Lower lobe of right lung (tissue), 2 donors: ENCODE results near the gene CPXM2. TPM values are rescaled to one million over a fixed set of nuclear protein-coding genes. Genes with fewer than 3 reads are reported as not detected.

ENCODE experiments used
- ATAC-seq, 2 donors: fragments of 200-7000 bp; cut with Tn5 transposase; one replicate each; pipeline ENCODE4 v1.9.1; 2020 to 2022; ENCODE audit warnings: mild to moderate bottlenecking in 2 of 2, moderate library complexity in 2 of 2
- DNase-seq: peaks from one replicate; pipeline ENCODE4 v3.0.0-alpha.2; 2020
- H3K27ac ChIP-seq: fragments of 200-600 bp; one replicate; pipeline ENCODE4 v1.8.0; 2022
- H3K27me3 ChIP-seq: fragments of 200-600 bp; one replicate; pipeline ENCODE4 v1.8.0; 2022; ENCODE audit warnings: low read depth
- H3K36me3 ChIP-seq: fragments of 200-600 bp; one replicate; pipeline ENCODE4 v1.8.0; 2022; ENCODE audit warnings: mild to moderate bottlenecking
- H3K4me1 ChIP-seq: fragments of 200-600 bp; one replicate; pipeline ENCODE4 v1.8.0; 2022
- H3K4me3 ChIP-seq: fragments of 200-600 bp; one replicate; pipeline ENCODE4 v1.8.0; 2022; ENCODE audit warnings: mild to moderate bottlenecking
- H3K9me3 ChIP-seq: fragments of 200-600 bp; one replicate; pipeline ENCODE4 v1.8.0; 2022
- CTCF ChIP-seq: fragments of 200-600 bp; IDR thresholded peaks from one replicate; pipeline ENCODE4 v1.8.0; 2022; ENCODE audit warnings: antibody characterized with exemption, mild to moderate bottlenecking
- intact Hi-C: fragments of 100-400 bp; cut with DNase I; formaldehyde crosslinking; loops from one replicate; pipeline ENCODE4 v1.11.0; 2022
- total RNA-seq: library from RNA; stranded (reverse); fragmentation: NEBNext Ultra II Directional; extraction: Animal tissue kit (Norgen Biotek cat#: 25700); gene quantifications from one replicate; pipeline ENCODE4 v1.2.1, GENCODE V29; 2021
- donor health status: DM: no; HTN: yes; CAD: no; lungs with severe emphysema.

CPXM2 gene
- total RNA-seq, 1 donor from 2014 or later, result 6.3 TPM

DNA sequence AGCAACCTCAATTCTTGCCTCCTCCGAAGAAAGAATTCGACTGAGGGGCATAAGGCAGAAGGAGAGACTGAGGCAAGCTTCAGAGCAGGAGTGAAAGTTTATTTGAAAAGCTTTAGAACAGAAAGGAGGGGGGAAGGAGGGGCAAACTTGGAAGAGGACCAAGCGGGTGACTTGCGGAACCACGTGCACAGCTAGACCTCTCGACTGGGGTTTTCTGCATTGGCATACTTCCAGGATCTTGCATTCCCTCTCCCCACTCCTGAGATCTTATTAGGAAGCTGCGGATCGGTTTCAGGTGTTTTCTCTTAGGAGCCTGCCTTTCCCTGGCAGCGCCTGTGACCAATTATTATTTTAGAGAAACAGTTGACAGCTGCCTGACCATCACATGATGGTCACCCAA lies 20.3 kb upstream of the CPXM2 start:
- Histone ChIP-seq H3K4me3 (no peak overlapping the region), H3K9me3 (no peaks in the 10 kb centered on the region), H3K27ac (no peak overlapping the region), H3K4me1 (no peaks in the 10 kb centered on the region), H3K27me3 (peaks cover 17% of the 10 kb centered on the region), H3K36me3 (no peaks in the 10 kb centered on the region)
- no peak for ATAC-seq
- intact Hi-C loops, result no loop called here
- TF ChIP-seq CTCF, result no peak
- no peak for DNase-seq

GRCh38 chr10:123909866-123910265 lies 18.3 kb upstream of the CPXM2 start:
- H3K36me3 ChIP-seq, result no peaks in the 10 kb centered on the region
- no peaks in the 10 kb centered on the region for H3K9me3 ChIP-seq
- DNase-seq (no peak), ATAC-seq (no peak)
- no peak overlapping the region for H3K27ac ChIP-seq
- H3K4me3 ChIP-seq, result no peak overlapping the region
- no peak for TF ChIP-seq CTCF
- no peaks in the 10 kb centered on the region for H3K4me1 ChIP-seq
- peaks cover 15% of the 10 kb centered on the region for H3K27me3 ChIP-seq
- intact Hi-C loops, result no loop called here

GRCh38 chr10:123909426-123909825 lies 17.8 kb upstream of the CPXM2 start:
- TF ChIP-seq CTCF, result no peak
- intact Hi-C loops, result no loop called here
- ATAC-seq, result no peak
- Histone ChIP-seq H3K9me3 (no peaks in the 10 kb centered on the region), H3K4me3 (no peak overlapping the region), H3K4me1 (no peaks in the 10 kb centered on the region), H3K36me3 (no peaks in the 10 kb centered on the region), H3K27me3 (peaks cover 15% of the 10 kb centered on the region), H3K27ac (no peak overlapping the region)
- no peak for DNase-seq

DNA sequence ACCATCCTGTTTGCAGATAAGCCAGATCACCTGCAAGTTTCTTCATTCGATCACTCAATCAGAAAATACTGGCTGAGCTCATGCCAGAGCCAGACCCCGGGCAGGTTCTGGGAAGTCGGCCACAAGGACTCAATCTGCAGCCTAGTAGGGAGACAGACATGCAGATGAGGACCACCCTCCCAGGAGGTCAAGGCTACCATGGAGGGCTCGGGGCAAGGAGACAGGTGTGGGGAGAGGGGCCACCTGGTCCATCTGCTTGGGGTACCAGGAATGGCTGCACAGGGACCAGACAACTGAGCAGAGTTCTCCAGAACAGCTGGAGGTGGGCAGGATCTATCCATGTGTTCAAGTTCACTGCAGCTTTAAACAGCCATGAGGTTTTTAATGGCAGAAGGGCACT lies 16.8 kb upstream of the CPXM2 start:
- Histone ChIP-seq H3K27me3 (peaks cover 15% of the 10 kb centered on the region), H3K27ac (no peak overlapping the region), H3K9me3 (no peaks in the 10 kb centered on the region), H3K4me3 (no peak overlapping the region), H3K4me1 (no peaks in the 10 kb centered on the region), H3K36me3 (no peaks in the 10 kb centered on the region)
- ATAC-seq (no peak), DNase-seq (no peak)
- intact Hi-C loops, result no loop called here
- TF ChIP-seq CTCF, result no peak

DNA sequence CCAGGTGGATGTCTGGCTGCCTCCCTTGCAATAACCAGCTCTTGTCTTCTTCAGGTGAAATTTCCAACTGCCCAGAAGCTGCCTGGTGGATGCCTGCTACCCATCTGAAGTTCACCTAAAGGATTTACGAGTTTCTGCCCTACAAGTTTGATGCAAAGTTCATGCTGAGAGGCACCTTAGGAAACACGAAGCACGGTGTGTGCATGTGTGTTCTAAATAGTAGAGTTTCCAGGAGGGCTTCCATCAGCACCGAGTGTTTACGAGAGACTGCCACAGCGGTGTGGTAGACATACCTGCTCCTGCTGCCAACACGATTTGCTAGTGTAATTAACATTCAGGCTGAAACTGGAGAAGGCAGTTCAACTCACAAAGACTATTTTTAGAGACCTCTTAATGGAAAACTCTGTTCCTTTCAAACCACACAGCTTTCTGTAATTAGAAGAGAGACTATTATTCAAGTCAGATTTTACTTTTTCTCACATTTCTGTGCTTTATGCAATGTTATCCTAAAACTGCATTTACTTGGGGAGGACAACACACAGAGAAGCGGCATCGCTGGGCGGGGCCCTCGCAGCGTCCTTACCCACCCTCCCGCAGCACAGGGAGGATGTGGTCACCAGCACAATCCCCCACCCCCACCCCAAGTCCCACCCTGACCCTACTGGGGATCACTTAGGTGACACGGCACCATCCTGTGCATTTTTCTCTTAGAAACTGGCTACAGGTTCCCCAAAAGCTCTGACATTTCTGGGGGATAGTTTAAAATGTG lies 15.5 kb upstream of the CPXM2 start:
- Histone ChIP-seq H3K9me3 (no peaks in the 10 kb centered on the region), H3K27me3 (peaks cover 15% of the 10 kb centered on the region), H3K4me1 (no peaks in the 10 kb centered on the region), H3K4me3 (no peak overlapping the region), H3K36me3 (no peaks in the 10 kb centered on the region), H3K27ac (no peak overlapping the region)
- no peak for ATAC-seq
- no peak for TF ChIP-seq CTCF
- intact Hi-C loops, result no loop called here
- no peak for DNase-seq
